Sigmoid colon (tissue), 3 donors: ENCODE data around the gene ZNF653.

Source experiments
- POLR2A ChIP-seq, 2 donors: fragments of 450-650 bp; IDR thresholded peaks; one replicate each; pipeline ENCODE4 v1.6.1; 2016; ENCODE audit warnings: antibody characterized with exemption in 2 of 2, mild to moderate bottlenecking in 2 of 2, moderate library complexity in 2 of 2
- TF ChIP-seq, protein P1 (sequence below), 4 experiments: fragments of 450-650 bp in 3 of 4; fragments of 200-600 bp in 1 of 4; IDR thresholded peaks; one replicate each; pipeline ENCODE4 v1.5.1; 2016 to 2019; ENCODE audit warnings: antibody characterized with exemption in 4 of 4, mild to moderate bottlenecking in 3 of 4, moderate library complexity in 2 of 4

DNA sequence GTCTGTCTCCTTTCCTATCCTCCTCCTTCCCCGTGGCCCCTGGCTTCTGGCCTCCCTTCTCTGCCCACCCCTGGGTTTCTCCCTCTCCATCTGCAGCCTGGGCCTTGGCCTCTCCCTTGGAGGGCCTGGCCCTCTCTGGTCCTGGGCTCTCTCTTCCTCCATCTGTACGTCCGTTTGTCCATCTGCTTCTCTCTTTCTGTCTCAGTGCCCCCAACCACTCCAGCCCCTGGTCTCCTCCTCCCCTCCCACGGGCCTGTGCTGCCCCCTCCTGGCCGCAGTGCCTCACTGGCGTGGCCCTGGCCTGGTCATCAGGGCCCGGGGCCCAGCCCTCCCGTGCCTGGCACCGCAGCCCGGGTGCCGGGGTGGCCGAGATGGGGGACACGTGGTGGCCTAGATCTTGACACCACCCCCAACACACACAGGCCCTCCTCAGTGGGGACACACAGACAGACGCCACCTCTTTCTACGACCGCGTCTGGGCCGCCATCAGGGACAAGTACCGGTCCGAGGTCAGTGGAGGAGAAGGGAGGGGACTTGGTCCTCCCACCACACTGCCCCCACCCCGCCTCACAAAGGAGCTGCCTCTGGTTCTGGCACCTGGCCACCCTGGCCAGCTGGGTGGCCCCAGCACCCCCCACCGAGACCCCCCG lies 58.9 kb downstream of the ZNF653 start:
- TF ChIP-seq, protein P1, sequence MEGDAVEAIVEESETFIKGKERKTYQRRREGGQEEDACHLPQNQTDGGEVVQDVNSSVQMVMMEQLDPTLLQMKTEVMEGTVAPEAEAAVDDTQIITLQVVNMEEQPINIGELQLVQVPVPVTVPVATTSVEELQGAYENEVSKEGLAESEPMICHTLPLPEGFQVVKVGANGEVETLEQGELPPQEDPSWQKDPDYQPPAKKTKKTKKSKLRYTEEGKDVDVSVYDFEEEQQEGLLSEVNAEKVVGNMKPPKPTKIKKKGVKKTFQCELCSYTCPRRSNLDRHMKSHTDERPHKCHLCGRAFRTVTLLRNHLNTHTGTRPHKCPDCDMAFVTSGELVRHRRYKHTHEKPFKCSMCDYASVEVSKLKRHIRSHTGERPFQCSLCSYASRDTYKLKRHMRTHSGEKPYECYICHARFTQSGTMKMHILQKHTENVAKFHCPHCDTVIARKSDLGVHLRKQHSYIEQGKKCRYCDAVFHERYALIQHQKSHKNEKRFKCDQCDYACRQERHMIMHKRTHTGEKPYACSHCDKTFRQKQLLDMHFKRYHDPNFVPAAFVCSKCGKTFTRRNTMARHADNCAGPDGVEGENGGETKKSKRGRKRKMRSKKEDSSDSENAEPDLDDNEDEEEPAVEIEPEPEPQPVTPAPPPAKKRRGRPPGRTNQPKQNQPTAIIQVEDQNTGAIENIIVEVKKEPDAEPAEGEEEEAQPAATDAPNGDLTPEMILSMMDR (IDR thresholded peaks at IDR 0.05), result peak; percentile 67 to 85 (median 75)
- TF ChIP-seq POLR2A (IDR thresholded peaks at IDR 0.05), result no peak
